HG02973 (cell line): ENCODE measurements around the gene ZNF90.
"Not testable (repeated sequence)": the region's sequence is repeated elsewhere in the genome, so short reads cannot be mapped to it uniquely, and the experiment has no call there.

Experiments
- ATAC-seq: cut with Tn5 transposase; IDR thresholded peaks from one replicate; pipeline ENCODE4 v1.9.1; 2021; ENCODE audit warnings: moderate library complexity; ENCODE audit not compliant: unreplicated experiment

The ZNF90 gene

GRCh38 chr19:20102097-20102496, 24.3 kb downstream of the ZNF90 start:
- ATAC-seq = no peak

- no peak for ATAC-seq
Measured at GRCh38 chr19:20103091-20103740, 25.4 kb downstream of the ZNF90 start.

- no peak for ATAC-seq
Measured at GRCh38 chr19:20107301-20107700, 29.5 kb downstream of the ZNF90 start.

GRCh38 chr19:20118064-20118839, 40.5 kb downstream of the ZNF90 start:
- not testable (repeated sequence) for ATAC-seq

GRCh38 chr19:20124879-20125278, 47.1 kb downstream of the ZNF90 start:
- ATAC-seq = no peak

- not testable (repeated sequence) for ATAC-seq
Measured at GRCh38 chr19:20132933-20133332, 55.1 kb downstream of the ZNF90 start.

GRCh38 chr19:20137714-20138113, 59.9 kb downstream of the ZNF90 start:
- not testable (repeated sequence) for ATAC-seq

- ATAC-seq = no peak
Measured at GRCh38 chr19:20151617-20152145, 73.9 kb downstream of the ZNF90 start.

- not testable (repeated sequence) for ATAC-seq
Measured at GRCh38 chr19:20152506-20152905, 74.7 kb downstream of the ZNF90 start.

- ATAC-seq = no peak
Measured at GRCh38 chr19:20153281-20153680, 75.5 kb downstream of the ZNF90 start.

GRCh38 chr19:20154636-20155035, 76.8 kb downstream of the ZNF90 start:
- ATAC-seq = no peak

- no peak for ATAC-seq
Measured at GRCh38 chr19:20162821-20163220, 85.0 kb downstream of the ZNF90 start.

- no peak for ATAC-seq
Measured at GRCh38 chr19:20164456-20164855, 86.7 kb downstream of the ZNF90 start.

GRCh38 chr19:20165971-20166592, 88.3 kb downstream of the ZNF90 start:
- no peak for ATAC-seq

GRCh38 chr19:20167020-20167644, 89.3 kb downstream of the ZNF90 start, which contains the start of gene ZNF486:
Gene ZNF486, plus strand, starts transcription at chr19:20167214. Its CDS starts 117 bp downstream, at chr19:20167331.
- ATAC-seq = peak; percentile 91

- no peak for ATAC-seq
Measured at GRCh38 chr19:20167651-20168122, 89.9 kb downstream of the ZNF90 start.
